ENCODE data around the gene MICALL2. TPM values are rescaled to one million over a fixed set of nuclear protein-coding genes. Genes with fewer than 3 reads are reported as not detected.

The MICALL2 gene
- polyA plus RNA-seq, 1 donor from 2014 or later: 12.8 TPM

- no peaks in the 10 kb centered on the region for H3F3A ChIP-seq (ENCODE audit: insufficient read depth, low read length, poor library complexity, severe bottlenecking)
- no peak overlapping the region for H3K4me3 ChIP-seq (ENCODE audit: low read length)
- no peaks in the 10 kb centered on the region for H3K9me2 ChIP-seq (ENCODE audit: insufficient read depth, low read length)
- no peaks in the 10 kb centered on the region for H3K27me3 ChIP-seq (ENCODE audit: insufficient read depth, low read depth, low read length)
- no peaks in the 10 kb centered on the region for H3K79me2 ChIP-seq (replicated peaks; ENCODE audit: insufficient read depth, low read length)
- H4K20me1 ChIP-seq (ENCODE audit: insufficient read depth): no peaks in the 10 kb centered on the region
- no peaks in the 10 kb centered on the region for H3K9me3 ChIP-seq (ENCODE audit: low read length)
- H3K4me2 ChIP-seq (ENCODE audit: low read length): no peak overlapping the region
- TF ChIP-seq SMC3 (conservative IDR thresholded peaks at IDR 0.05; ENCODE audit: poor library complexity): no peak
- TF ChIP-seq TAF1 (IDR thresholded peaks at IDR 0.05; ENCODE audit: low read depth): no peak
- TF ChIP-seq RAD21 (conservative IDR thresholded peaks at IDR 0.05): no peak
- no peak for TF ChIP-seq REST (IDR thresholded peaks at IDR 0.05; ENCODE audit: borderline replicate concordance)
- no peak for TF ChIP-seq MXI1 (conservative IDR thresholded peaks at IDR 0.05; ENCODE audit: poor library complexity, severe bottlenecking)
- no peak for TF ChIP-seq CTCF (IDR thresholded peaks at IDR 0.05; ENCODE audit: poor library complexity, severe bottlenecking)
- TF ChIP-seq EZH2 (IDR thresholded peaks at IDR 0.05; ENCODE audit: borderline replicate concordance, insufficient read depth, low read length, poor library complexity, severe bottlenecking): no peak
- no peak for TF ChIP-seq EP300 (conservative IDR thresholded peaks at IDR 0.05; ENCODE audit: poor library complexity, severe bottlenecking)
- no peak for TF ChIP-seq POLR2AphosphoS5 (IDR thresholded peaks at IDR 0.05)
- no peaks in the 10 kb centered on the region for H3K36me3 ChIP-seq (ENCODE audit: insufficient read depth, low read length)
- H3K9ac ChIP-seq (ENCODE audit: low read length): no peak overlapping the region
- no peak overlapping the region for H3K27ac ChIP-seq (ENCODE audit: low read length)
- no peak overlapping the region for H2AFZ ChIP-seq (ENCODE audit: low read depth, low read length)
Measured at GRCh38 chr7:1468643-1469298, 9.5 kb upstream of the MICALL2 start.

- Histone ChIP-seq H3K9me2 (ENCODE audit: insufficient read depth, low read length) (no peaks in the 10 kb centered on the region), H3K9me3 (ENCODE audit: low read length) (no peaks in the 10 kb centered on the region), H3K36me3 (ENCODE audit: insufficient read depth, low read length) (no peaks in the 10 kb centered on the region), H3K27ac (ENCODE audit: low read length) (no peak overlapping the region), H3K4me2 (ENCODE audit: low read length) (no peak overlapping the region), H2AFZ (ENCODE audit: low read depth, low read length) (no peak overlapping the region), H3K4me3 (ENCODE audit: low read length) (no peak overlapping the region), H3K79me2 (replicated peaks; ENCODE audit: insufficient read depth, low read length) (no peaks in the 10 kb centered on the region), H4K20me1 (ENCODE audit: insufficient read depth) (no peaks in the 10 kb centered on the region), H3K27me3 (ENCODE audit: insufficient read depth, low read depth, low read length) (no peaks in the 10 kb centered on the region), H3F3A (ENCODE audit: insufficient read depth, low read length, poor library complexity, severe bottlenecking) (no peaks in the 10 kb centered on the region), H3K9ac (ENCODE audit: low read length) (no peak overlapping the region)
- TF ChIP-seq CTCF (IDR thresholded peaks at IDR 0.05; ENCODE audit: poor library complexity, severe bottlenecking) (no peak), SMC3 (conservative IDR thresholded peaks at IDR 0.05; ENCODE audit: poor library complexity) (no peak), MXI1 (conservative IDR thresholded peaks at IDR 0.05; ENCODE audit: poor library complexity, severe bottlenecking) (no peak), POLR2AphosphoS5 (IDR thresholded peaks at IDR 0.05) (no peak)
Measured at GRCh38 chr7:1468203-1468602, 8.9 kb upstream of the MICALL2 start.

Data from neural cell (in vitro differentiated cells).